Measurements from ENCODE around the gene NPLOC4.

NPLOC4 gene

DNA sequence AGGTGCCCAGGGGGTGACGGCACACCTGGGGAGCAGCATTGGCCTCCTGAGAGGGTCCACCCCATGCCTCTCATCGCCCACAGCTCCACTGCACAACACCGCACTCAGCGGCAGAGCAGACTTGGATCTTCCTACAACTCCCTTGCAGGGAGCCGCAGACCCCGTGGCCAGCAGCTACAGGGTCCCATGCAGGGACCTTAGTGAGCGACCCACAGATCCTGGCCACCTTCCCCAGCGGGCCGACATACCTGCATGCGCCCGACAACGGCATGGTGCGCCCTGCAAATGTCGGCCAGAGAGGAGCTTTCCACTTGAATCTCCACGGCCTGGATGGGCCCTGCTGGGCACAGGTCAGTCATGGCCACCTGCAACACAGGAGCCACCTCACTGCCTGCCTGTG, 93.2 kb downstream of the NPLOC4 start (continued):
- TF ChIP-seq ZNF223 (tag by site-specific recombination; IDR thresholded peaks at IDR 0.05), result no peak
- TF ChIP-seq, protein P1, sequence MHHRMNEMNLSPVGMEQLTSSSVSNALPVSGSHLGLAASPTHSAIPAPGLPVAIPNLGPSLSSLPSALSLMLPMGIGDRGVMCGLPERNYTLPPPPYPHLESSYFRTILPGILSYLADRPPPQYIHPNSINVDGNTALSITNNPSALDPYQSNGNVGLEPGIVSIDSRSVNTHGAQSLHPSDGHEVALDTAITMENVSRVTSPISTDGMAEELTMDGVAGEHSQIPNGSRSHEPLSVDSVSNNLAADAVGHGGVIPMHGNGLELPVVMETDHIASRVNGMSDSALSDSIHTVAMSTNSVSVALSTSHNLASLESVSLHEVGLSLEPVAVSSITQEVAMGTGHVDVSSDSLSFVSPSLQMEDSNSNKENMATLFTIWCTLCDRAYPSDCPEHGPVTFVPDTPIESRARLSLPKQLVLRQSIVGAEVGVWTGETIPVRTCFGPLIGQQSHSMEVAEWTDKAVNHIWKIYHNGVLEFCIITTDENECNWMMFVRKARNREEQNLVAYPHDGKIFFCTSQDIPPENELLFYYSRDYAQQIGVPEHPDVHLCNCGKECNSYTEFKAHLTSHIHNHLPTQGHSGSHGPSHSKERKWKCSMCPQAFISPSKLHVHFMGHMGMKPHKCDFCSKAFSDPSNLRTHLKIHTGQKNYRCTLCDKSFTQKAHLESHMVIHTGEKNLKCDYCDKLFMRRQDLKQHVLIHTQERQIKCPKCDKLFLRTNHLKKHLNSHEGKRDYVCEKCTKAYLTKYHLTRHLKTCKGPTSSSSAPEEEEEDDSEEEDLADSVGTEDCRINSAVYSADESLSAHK (tag by site-specific recombination; IDR thresholded peaks at IDR 0.05), result no peak
- TF ChIP-seq ZNF311 (tag by site-specific recombination; IDR thresholded peaks at IDR 0.05; ENCODE audit: borderline replicate concordance), result no peak
- no peak for TF ChIP-seq ZBTB21 (tag by site-specific recombination; IDR thresholded peaks at IDR 0.05)
- TF ChIP-seq, protein P2, sequence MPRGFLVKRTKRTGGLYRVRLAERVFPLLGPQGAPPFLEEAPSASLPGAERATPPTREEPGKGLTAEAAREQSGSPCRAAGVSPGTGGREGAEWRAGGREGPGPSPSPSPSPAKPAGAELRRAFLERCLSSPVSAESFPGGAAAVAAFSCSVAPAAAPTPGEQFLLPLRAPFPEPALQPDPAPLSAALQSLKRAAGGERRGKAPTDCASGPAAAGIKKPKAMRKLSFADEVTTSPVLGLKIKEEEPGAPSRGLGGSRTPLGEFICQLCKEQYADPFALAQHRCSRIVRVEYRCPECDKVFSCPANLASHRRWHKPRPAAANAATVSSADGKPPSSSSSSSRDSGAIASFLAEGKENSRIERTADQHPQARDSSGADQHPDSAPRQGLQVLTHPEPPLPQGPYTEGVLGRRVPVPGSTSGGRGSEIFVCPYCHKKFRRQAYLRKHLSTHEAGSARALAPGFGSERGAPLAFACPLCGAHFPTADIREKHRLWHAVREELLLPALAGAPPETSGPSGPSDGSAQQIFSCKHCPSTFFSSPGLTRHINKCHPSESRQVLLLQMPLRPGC (tag by site-specific recombination; IDR thresholded peaks at IDR 0.05), result no peak

DNA sequence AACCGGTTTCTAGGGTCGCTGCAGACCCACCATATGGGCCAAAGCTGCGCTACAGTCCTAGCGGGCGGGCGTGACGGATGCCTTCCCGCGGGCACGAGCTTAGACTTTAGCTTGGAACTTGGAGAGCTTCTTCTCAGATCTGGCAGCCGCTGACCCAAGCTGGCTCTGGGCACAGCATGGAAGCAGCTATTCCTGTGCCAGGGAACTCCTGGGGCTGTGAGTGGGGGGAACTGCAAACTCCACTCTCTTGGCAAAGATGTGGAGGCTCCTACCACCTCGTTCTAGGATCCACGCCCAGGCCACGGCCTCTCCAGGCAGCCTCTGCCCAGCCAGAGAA, 93.6 kb downstream of the NPLOC4 start:
- no peak overlapping the region for H3K27ac ChIP-seq (ENCODE audit: extremely low read depth, low read depth, low read length)
- H3K36me3 ChIP-seq (ENCODE audit: control insufficient read depth in 2 of 2, insufficient read depth in 1 of 2, low read length in 2 of 2), result peaks cover 7 to 89% of the 10 kb centered on the region in 2 experiments; a peak in 2 of 3 replicates
- no peak overlapping the region for H3K4me3 ChIP-seq (ENCODE audit: low read depth, low read length)
- H3K4me1 ChIP-seq (ENCODE audit: control insufficient read depth, insufficient read depth, low read length), result no peaks in the 10 kb centered on the region
- POLR2A ChIA-PET, result interaction anchor here (1.2 to 2.7 kb wide), 5 partner anchors 9 to 31 kb away, joined by 5 to 12 read pairs (median 9); partner anchors contain the start of genes ACTG1 and FAAP100
- TF ChIP-seq ZNF677 (tag by site-specific recombination; IDR thresholded peaks at IDR 0.05), result no peak
- TF ChIP-seq KLF9 (tag by site-specific recombination; IDR thresholded peaks at IDR 0.05; ENCODE audit: low read depth), result no peak
- TF ChIP-seq KLF1 (tag by site-specific recombination; IDR thresholded peaks at IDR 0.05), result no peak
- H3K9me3 ChIP-seq (ENCODE audit: control insufficient read depth, insufficient read depth, low read depth, low read length), result no peaks in the 10 kb centered on the region
- CTCF ChIA-PET, result interaction anchor here (2.7 kb wide), 1 partner anchor 57 kb away, joined by 13 read pairs; no protein-coding TSS in a partner anchor

DNA sequence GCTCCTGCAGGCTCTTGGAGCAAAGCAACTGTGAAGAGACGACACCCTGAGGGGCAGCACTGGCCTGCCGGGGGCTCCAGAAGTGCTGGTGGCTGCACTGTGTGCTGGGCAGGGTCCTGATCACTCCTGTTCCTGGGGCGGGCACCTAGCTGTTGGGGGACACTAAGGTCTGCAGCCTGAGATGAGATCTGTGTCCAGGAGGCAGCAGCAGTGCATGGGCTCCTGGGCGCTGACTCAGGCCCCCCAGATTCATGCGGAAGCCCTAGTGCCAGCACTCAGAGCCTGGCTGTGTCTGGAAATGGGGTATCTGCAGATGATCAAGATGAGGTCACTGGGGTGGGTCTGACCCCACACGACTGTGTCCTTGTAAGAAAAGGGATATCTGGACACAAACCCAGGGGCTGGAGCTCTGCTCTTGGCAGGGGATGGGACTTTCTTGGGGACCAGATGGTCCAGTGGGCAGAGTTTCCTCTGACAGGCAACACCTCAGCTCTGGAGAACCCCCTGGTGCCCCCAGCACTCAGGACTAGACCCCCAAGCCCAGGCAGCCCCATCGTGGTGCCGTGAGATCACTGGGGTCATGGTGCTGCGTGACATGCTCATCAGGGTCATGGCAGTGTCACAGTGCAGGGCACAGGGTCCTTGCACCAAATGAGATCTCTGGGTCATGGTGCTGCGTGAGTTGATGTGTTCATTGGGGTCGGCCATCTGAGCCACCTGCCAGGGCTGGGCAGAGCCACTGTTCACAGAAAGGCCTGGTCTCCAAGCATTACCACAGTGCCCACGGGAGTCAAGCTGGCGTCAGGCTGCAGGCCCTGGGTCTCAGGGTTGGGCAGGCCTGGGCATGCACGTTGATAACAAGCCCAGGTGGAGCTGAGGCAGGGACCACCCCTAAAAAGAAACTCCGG, 94.2 kb downstream of the NPLOC4 start:
- H3K9me3 ChIP-seq (ENCODE audit: control insufficient read depth, insufficient read depth, low read depth, low read length), result no peaks in the 10 kb centered on the region
- H3K4me3 ChIP-seq (ENCODE audit: low read depth, low read length), result no peak overlapping the region
- no peak overlapping the region for H3K27ac ChIP-seq (ENCODE audit: extremely low read depth, low read depth, low read length)
- ChIA-PET POLR2A (interaction anchor here (0.9 to 2.7 kb wide), 5 partner anchors 9 to 113 kb away, joined by 3 to 12 read pairs (median 9); partner anchors contain the start of genes ACTG1, FAAP100 and PDE6G), CTCF (interaction anchor here (0.7 to 2.7 kb wide), 2 partner anchors 58 to 59 kb away, joined by 3 to 13 read pairs; no protein-coding TSS in a partner anchor)
- peaks cover 4 to 87% of the 10 kb centered on the region in 2 experiments; a peak in 2 of 3 replicates for H3K36me3 ChIP-seq (ENCODE audit: control insufficient read depth in 2 of 2, insufficient read depth in 1 of 2, low read length in 2 of 2)
- H3K4me1 ChIP-seq (ENCODE audit: control insufficient read depth, insufficient read depth, low read length), result no peaks in the 10 kb centered on the region
- TF ChIP-seq ZNF16 (tag by site-specific recombination; IDR thresholded peaks at IDR 0.05; ENCODE audit: low read depth) (no peak), SALL2 (tag by site-specific recombination; IDR thresholded peaks at IDR 0.05; ENCODE audit: borderline replicate concordance) (no peak), ZNF830 (tag by site-specific recombination; IDR thresholded peaks at IDR 0.05; ENCODE audit: low read depth) (no peak), OSR2 (tag by site-specific recombination; IDR thresholded peaks at IDR 0.05) (no peak), ZNF266 (tag by site-specific recombination; IDR thresholded peaks at IDR 0.05; ENCODE audit: low read depth) (no peak)

DNA sequence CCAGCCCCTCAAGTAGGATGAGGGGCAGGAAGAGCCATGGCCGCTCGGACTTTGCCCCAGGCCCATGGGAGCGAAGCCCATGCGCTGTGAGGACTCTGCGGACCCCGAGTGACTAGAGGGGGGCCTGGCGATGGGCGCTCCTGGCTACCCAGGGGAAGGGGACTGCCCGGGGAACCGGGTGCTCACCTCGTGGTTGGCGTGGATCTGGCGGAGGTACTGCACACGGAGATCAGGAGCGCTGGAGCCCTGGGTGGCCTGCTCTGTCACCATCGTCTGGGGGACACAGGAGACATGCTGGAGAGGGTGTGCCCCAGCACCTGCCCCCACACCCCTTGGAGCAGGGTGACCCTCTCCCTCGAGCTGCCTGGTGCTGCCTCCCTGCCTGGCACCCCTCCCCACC, 95.8 kb downstream of the NPLOC4 start:
- CTCF ChIA-PET, result interaction anchor here (1.4 kb wide), 1 partner anchor 60 kb away, joined by 3 read pairs; no protein-coding TSS in a partner anchor
- Histone ChIP-seq H3K27ac (ENCODE audit: extremely low read depth, low read depth, low read length) (no peak overlapping the region), H3K4me3 (ENCODE audit: low read depth, low read length) (no peak overlapping the region), H3K4me1 (ENCODE audit: control insufficient read depth, insufficient read depth, low read length) (no peaks in the 10 kb centered on the region), H3K36me3 (ENCODE audit: control insufficient read depth in 2 of 2, insufficient read depth in 1 of 2, low read length in 2 of 2) (peaks cover 0 to 71% of the 10 kb centered on the region in 2 experiments; a peak in 2 of 3 replicates), H3K9me3 (ENCODE audit: control insufficient read depth, insufficient read depth, low read depth, low read length) (no peaks in the 10 kb centered on the region)
- POLR2A ChIA-PET, result no interaction called here
- TF ChIP-seq ZNF404 (tag by site-specific recombination; IDR thresholded peaks at IDR 0.05), result no peak
- TF ChIP-seq ZNF658 (tag by site-specific recombination; IDR thresholded peaks at IDR 0.05), result no peak
- no peak for TF ChIP-seq WT1 (tag by site-specific recombination; IDR thresholded peaks at IDR 0.05)
- no peak for TF ChIP-seq ZNF214 (tag by site-specific recombination; IDR thresholded peaks at IDR 0.05; ENCODE audit: borderline replicate concordance)
- TF ChIP-seq ZNF366 (tag by site-specific recombination; conservative IDR thresholded peaks at IDR 0.05), result no peak
- TF ChIP-seq ZNF701 (tag by site-specific recombination; IDR thresholded peaks at IDR 0.05), result no peak
- TF ChIP-seq OSR2 (tag by site-specific recombination; IDR thresholded peaks at IDR 0.05), result no peak
- no peak for TF ChIP-seq ZNF24 (tag by site-specific recombination; IDR thresholded peaks at IDR 0.05)
- no peak for TF ChIP-seq KLF8 (tag by site-specific recombination; IDR thresholded peaks at IDR 0.05)
- no peak for TF ChIP-seq ZNF112 (tag by site-specific recombination; IDR thresholded peaks at IDR 0.05)

Measured in HEK293 (cell line).